PC-3 (cell line): ENCODE data around the gene AFF4. TPM values are rescaled to one million over a fixed set of nuclear protein-coding genes. Genes with fewer than 3 reads are reported as not detected.
"Not testable (repeated sequence)": the region's sequence is repeated elsewhere in the genome, so short reads cannot be mapped to it uniquely, and the experiment has no call there.

Experiments used
- ATAC-seq: fragments of 200-7000 bp; cut with Tn5 transposase; 2 replicates; pipeline ENCODE4 v1.9.1; 2020; ENCODE audit warnings: mild to moderate bottlenecking, moderate library complexity
- BruUV-seq: library from RNA; stranded (reverse); fragments of 400-500 nt; replicated peaks from 2 replicates; lab custom pipeline; 2021; lab: Mats Ljungman, UMichigan
- CTCF ChIA-PET: fragments of 300-600 bp; sonication (Branson Sonifier 250); formaldehyde crosslinking; loops from one replicate; lab custom pipeline; 2022; ENCODE audit warnings: antibody characterized with exemption; lab: Charles Lee
- POLR2A ChIA-PET: fragments of 300-600 bp; sonication (Branson Sonifier 250); formaldehyde crosslinking; loops from one replicate; lab custom pipeline; 2022; ENCODE audit warnings: antibody characterized with exemption; ENCODE audit not compliant: unreplicated experiment; lab: Charles Lee
- DNase-seq: peaks from one replicate; pipeline ENCODE4 v3.0.0-alpha.2; 2015
- H2AFZ ChIP-seq: fragments of 300-600 bp; sonication (generic); 2 replicates; pipeline ENCODE4 v1.6.0; 2016; ENCODE audit warnings: antibody characterized with exemption, low read length
- H3F3A ChIP-seq: fragments of 300-600 bp; sonication (generic); one replicate; pipeline ENCODE4 v1.6.0; 2017; ENCODE audit warnings: antibody characterized with exemption, low read length, control low read depth, mild to moderate bottlenecking; ENCODE audit not compliant: unreplicated experiment
- H3K27ac ChIP-seq: fragments of 300-600 bp; sonication (generic); 2 replicates; pipeline ENCODE4 v1.5.1; 2016; ENCODE audit warnings: mild to moderate bottlenecking, low read length
- H3K27me3 ChIP-seq: fragments of 300-600 bp; sonication (generic); 2 replicates; pipeline ENCODE4 v1.6.1; 2016; ENCODE audit warnings: low read length, mixed read lengths
- H3K36me3 ChIP-seq: fragments of 300-600 bp; sonication (generic); 2 replicates; pipeline ENCODE4 v1.6.1; 2016; ENCODE audit warnings: low read depth, mixed run types, low read length, mixed read lengths
- H3K4me1 ChIP-seq: fragments of 300-600 bp; sonication (generic); 2 replicates; pipeline ENCODE4 v1.5.1; 2016; ENCODE audit warnings: low read length; ENCODE audit not compliant: insufficient read depth
- H3K4me2 ChIP-seq: fragments of 300-600 bp; sonication (generic); 2 replicates; pipeline ENCODE4 v1.6.0; 2016; ENCODE audit warnings: low read length
- H3K4me3 ChIP-seq: fragments of 300-600 bp; sonication (generic); 2 replicates; pipeline ENCODE4 v1.5.1; 2016; ENCODE audit warnings: mild to moderate bottlenecking, low read length, mixed read lengths
- H3K79me2 ChIP-seq: fragments of 300-600 bp; sonication (generic); 2 replicates; pipeline ENCODE4 v1.6.1; 2017; ENCODE audit warnings: low read length, mixed read lengths
- H3K9ac ChIP-seq: fragments of 300-600 bp; sonication (generic); 2 replicates; pipeline ENCODE4 v1.6.0; 2016; ENCODE audit warnings: mild to moderate bottlenecking, low read length
- H3K9me2 ChIP-seq: fragments of 300-600 bp; sonication (generic); replicated peaks from 2 replicates; pipeline ENCODE4 v1.6.1; 2016; ENCODE audit warnings: mixed run types, low read length, mixed read lengths
- H3K9me3 ChIP-seq: fragments of 300-600 bp; sonication (generic); 2 replicates; pipeline ENCODE4 v1.6.1; 2016; ENCODE audit warnings: low read length, mixed read lengths
- H4K20me1 ChIP-seq: fragments of 300-600 bp; sonication (generic); 2 replicates; pipeline ENCODE4 v1.6.1; 2016; ENCODE audit warnings: low read length, mixed read lengths
- EZH2 ChIP-seq: fragments of 300-600 bp; sonication (generic); IDR thresholded peaks from one replicate; pipeline ENCODE4 v1.6.1; 2017; ENCODE audit warnings: antibody characterized with exemption, mild to moderate bottlenecking, low read length; ENCODE audit not compliant: unreplicated experiment
- EZH2phosphoT487 ChIP-seq: fragments of 300-600 bp; sonication (generic); IDR thresholded peaks from 2 replicates; pipeline ENCODE4 v1.6.1; 2018; ENCODE audit warnings: mild to moderate bottlenecking, antibody characterized with exemption, low read length, borderline replicate concordance
- intact Hi-C: fragments of 100-400 bp; cut with micrococcal nuclease; formaldehyde crosslinking; loops from 2 replicates; pipeline ENCODE4 v1.9.0; 2023
- total RNA-seq: library from RNA; depleted of rRNA; stranded (reverse); fragments of >200 nt; gene quantifications from 2 replicates; pipeline ENCODE4 v1.2.3, GENCODE V29; 2014
- TF ChIP-seq, protein P1 (sequence below): fragments of 300-600 bp; sonication (generic); conservative IDR thresholded peaks from 2 replicates; pipeline ENCODE4 v1.5.1; 2017; ENCODE audit warnings: antibody characterized with exemption, low read depth, mild to moderate bottlenecking, low read length

The AFF4 gene
- total RNA-seq, 1 experiment from 2014 or later: 23.5 TPM

- Histone ChIP-seq H3K4me3 (no peak overlapping the region), H4K20me1 (no peaks in the 10 kb centered on the region), H3F3A (no peaks in the 10 kb centered on the region), H3K27me3 (no peaks in the 10 kb centered on the region), H3K4me1 (no peaks in the 10 kb centered on the region), H3K79me2 (no peaks in the 10 kb centered on the region), H3K27ac (no peak overlapping the region), H3K9me2 (no peaks in the 10 kb centered on the region), H3K36me3 (no peaks in the 10 kb centered on the region), H3K9me3 (no peaks in the 10 kb centered on the region), H3K4me2 (no peak overlapping the region), H3K9ac (no peak overlapping the region), H2AFZ (no peak overlapping the region)
- ATAC-seq (no peak), DNase-seq (no peak)
- ChIA-PET POLR2A (no interaction called here), CTCF (no interaction called here)
- TF ChIP-seq, protein P1, sequence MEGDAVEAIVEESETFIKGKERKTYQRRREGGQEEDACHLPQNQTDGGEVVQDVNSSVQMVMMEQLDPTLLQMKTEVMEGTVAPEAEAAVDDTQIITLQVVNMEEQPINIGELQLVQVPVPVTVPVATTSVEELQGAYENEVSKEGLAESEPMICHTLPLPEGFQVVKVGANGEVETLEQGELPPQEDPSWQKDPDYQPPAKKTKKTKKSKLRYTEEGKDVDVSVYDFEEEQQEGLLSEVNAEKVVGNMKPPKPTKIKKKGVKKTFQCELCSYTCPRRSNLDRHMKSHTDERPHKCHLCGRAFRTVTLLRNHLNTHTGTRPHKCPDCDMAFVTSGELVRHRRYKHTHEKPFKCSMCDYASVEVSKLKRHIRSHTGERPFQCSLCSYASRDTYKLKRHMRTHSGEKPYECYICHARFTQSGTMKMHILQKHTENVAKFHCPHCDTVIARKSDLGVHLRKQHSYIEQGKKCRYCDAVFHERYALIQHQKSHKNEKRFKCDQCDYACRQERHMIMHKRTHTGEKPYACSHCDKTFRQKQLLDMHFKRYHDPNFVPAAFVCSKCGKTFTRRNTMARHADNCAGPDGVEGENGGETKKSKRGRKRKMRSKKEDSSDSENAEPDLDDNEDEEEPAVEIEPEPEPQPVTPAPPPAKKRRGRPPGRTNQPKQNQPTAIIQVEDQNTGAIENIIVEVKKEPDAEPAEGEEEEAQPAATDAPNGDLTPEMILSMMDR: no peak
- TF ChIP-seq EZH2 (no peak), EZH2phosphoT487 (no peak)
- intact Hi-C loops: no loop called here
- no TSS peak for BruUV-seq
These were observed 107.4 kb downstream of the AFF4 start for GRCh38 chr5:132856011-132856410.

DNA sequence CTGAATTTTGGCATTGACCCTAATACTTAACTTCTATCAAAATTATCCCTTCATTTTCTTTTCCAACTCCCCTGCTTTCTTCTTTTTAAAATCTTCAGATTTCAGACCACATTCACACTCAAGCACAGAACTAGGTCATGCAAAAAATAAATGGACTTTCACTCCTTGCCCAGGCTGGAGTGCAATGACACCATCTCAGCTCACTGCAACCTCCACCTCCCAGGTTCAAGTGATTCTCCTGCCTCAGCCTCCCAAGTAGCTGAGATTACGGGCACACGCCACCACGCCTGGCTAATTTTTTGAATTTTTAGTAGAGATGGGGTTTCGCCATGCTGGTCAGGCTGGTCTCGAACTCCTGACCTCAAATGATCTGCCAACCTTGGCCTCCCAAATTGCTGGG is 108.4 kb downstream of the AFF4 start:
- CTCF ChIA-PET: not testable (repeated sequence)

DNA sequence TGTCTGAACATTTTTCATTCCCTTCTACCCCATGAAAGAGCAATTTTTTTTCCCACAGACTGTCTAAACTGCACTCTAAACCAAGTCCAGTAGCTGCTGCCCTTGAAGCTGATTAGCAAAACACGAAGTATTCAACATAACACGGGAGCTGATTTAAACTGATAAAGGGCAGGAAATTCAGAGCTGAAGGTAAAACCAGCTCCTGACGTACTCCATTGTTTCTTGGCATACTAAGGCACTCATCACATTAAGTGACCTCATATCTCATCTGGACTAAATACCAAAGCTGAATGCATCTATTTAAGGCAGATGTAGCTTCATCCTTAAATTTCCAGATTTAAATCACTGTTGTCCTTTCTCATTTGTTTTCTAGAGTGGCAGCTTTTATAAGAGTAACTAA is 109.1 kb downstream of the AFF4 start:
- no peak for ATAC-seq
- intact Hi-C loops: no loop called here

More for the DNA sequence above, 108.4 kb downstream of the AFF4 start:
- H3K4me1 ChIP-seq, H3F3A ChIP-seq, H3K9me2 ChIP-seq, H3K4me3 ChIP-seq, H3K4me2 ChIP-seq, H2AFZ ChIP-seq, H4K20me1 ChIP-seq, BruUV-seq, H3K27me3 ChIP-seq, intact Hi-C loops, H3K36me3 ChIP-seq, H3K9ac ChIP-seq, ATAC-seq, H3K79me2 ChIP-seq, H3K27ac ChIP-seq, POLR2A ChIA-PET, DNase-seq, H3K9me3 ChIP-seq: not testable (repeated sequence)

More for the DNA sequence above, 109.1 kb downstream of the AFF4 start:
- H4K20me1 ChIP-seq: no peaks in the 10 kb centered on the region
- no peaks in the 10 kb centered on the region for H3K9me3 ChIP-seq
- no peak overlapping the region for H2AFZ ChIP-seq
- H3K27me3 ChIP-seq: no peaks in the 10 kb centered on the region
- H3K36me3 ChIP-seq: no peaks in the 10 kb centered on the region
- no peaks in the 10 kb centered on the region for H3K4me1 ChIP-seq
- H3K27ac ChIP-seq: no peak overlapping the region
- no peak overlapping the region for H3K4me3 ChIP-seq
- H3F3A ChIP-seq: no peaks in the 10 kb centered on the region
- no TSS peak for BruUV-seq
- POLR2A ChIA-PET: no interaction called here
- CTCF ChIA-PET: interaction anchor here (0.9 kb wide), 1 partner anchor 180 kb away, joined by 3 read pairs; no protein-coding TSS in a partner anchor
- H3K9me2 ChIP-seq: no peaks in the 10 kb centered on the region
- no peak for DNase-seq
- H3K9ac ChIP-seq: no peak overlapping the region
- H3K4me2 ChIP-seq: no peak overlapping the region
- TF ChIP-seq, protein P1: no peak
- TF ChIP-seq EZH2phosphoT487 (no peak), EZH2 (no peak)
- H3K79me2 ChIP-seq: no peaks in the 10 kb centered on the region
